Adrenal gland (tissue), 12 donors: ENCODE measurements around the gene ST6GALNAC6. TPM values are rescaled to one million over a fixed set of nuclear protein-coding genes. Genes with fewer than 3 reads are reported as not detected.
"Not testable (repeated sequence)": the region's sequence is repeated elsewhere in the genome, so short reads cannot be mapped to it uniquely, and the experiment has no call there.

Experiments used
- DNase-seq, 7 donors: peaks; one replicate each; pipeline ENCODE4 v3.0.0-alpha.2; 2019 to 2020
- H3K27ac ChIP-seq, 5 donors: fragments of 200-600 bp; sonication (generic) in 4 of 5; 1 replicate in 3 of 5; 2 replicates in 2 of 5; pipeline versions ENCODE4 v1.5.1 to v1.8.0; 2016 to 2020; ENCODE audit warnings: mild to moderate bottlenecking in 1 of 5
- H3K27me3 ChIP-seq: fragments of 200-600 bp; 2 replicates; pipeline ENCODE4 v1.8.0; 2021
- H3K36me3 ChIP-seq, 2 donors: fragments of 200-600 bp; replicated peaks in 1 of 2; 1 replicate in 1 of 2; 2 replicates in 1 of 2; pipeline versions ENCODE4 v1.5.1 to v1.8.0; 2018 to 2022
- H3K4me1 ChIP-seq, 2 donors: fragments of 200-600 bp; replicated peaks in 1 of 2; 1 replicate in 1 of 2; 2 replicates in 1 of 2; pipeline versions ENCODE4 v1.5.1 to v1.8.0; 2018 to 2021
- H3K4me3 ChIP-seq, 4 donors: fragments of 200-600 bp; sonication (generic) in 3 of 4; one replicate each; pipeline ENCODE4 v1.5.1; 2016 to 2018
- H3K9me3 ChIP-seq, 3 donors: fragments of 200-600 bp; sonication (generic) in 1 of 3; replicated peaks in 1 of 3; 1 replicate in 2 of 3; 2 replicates in 1 of 3; pipeline versions ENCODE4 v1.5.1 to v1.8.0; 2016 to 2021
- POLR2A ChIP-seq, 2 donors: fragments of 450-650 bp; IDR thresholded peaks; one replicate each; pipeline ENCODE4 v1.6.1; 2017; ENCODE audit warnings: antibody characterized with exemption in 2 of 2, mild to moderate bottlenecking in 2 of 2, moderate library complexity in 1 of 2
- WGBS, 4 donors: extraction: QIAGEN DNeasy Blood & Tissue Kit in 2 of 4; methylation state at CpG; one replicate each; pipeline versions ENCODE4 v1.1.5 to v1.1.7; 2013 to 2017; 5-methylcytosine and 5-hydroxymethylcytosine counted together
- intact Hi-C, 2 donors: fragments of 100-400 bp; cut with DNase I; formaldehyde crosslinking; loops; one replicate each; pipeline versions ENCODE4 v1.14.1 to v1.15.0; 2022 to 2023
- polyA plus RNA-seq, 3 donors: library from polyadenylated mRNA; stranded (reverse); fragments of 200-250 nt in 2 of 3; fragments of 350-450 nt in 1 of 3; fragmentation: Illumina TruSeq in 1 of 3; extraction: RNeasy Lipid Tissue Mini Kit (QIAGEN cat#74804) in 1 of 3; gene quantifications; one replicate each; pipeline ENCODE4 v1.2.3, GENCODE V29; 2013 to 2014
- total RNA-seq, 9 donors: library from RNA; depleted of rRNA in 4 of 9; stranded (reverse); fragments of >200 nt in 4 of 9; fragments of 120-200 nt in 1 of 9; fragmentation: NEBNext Ultra II Directional in 1 of 9; extraction: Animal tissue kit (Norgen Biotek cat#: 25700) in 1 of 9; gene quantifications; one replicate each; pipeline versions ENCODE4 v1.1.0 to v1.2.4, GENCODE V29; 2013 to 2023
- TF ChIP-seq, protein P1 (sequence below), 6 experiments: fragments of 450-650 bp in 4 of 6; fragments of 200-600 bp in 2 of 6; sonication (generic) in 1 of 6; IDR thresholded peaks; 1 replicate in 5 of 6; 2 replicates in 1 of 6; pipeline versions ENCODE4 v1.5.1 to v1.8.0; 2016 to 2021; ENCODE audit warnings: antibody characterized with exemption in 6 of 6, mild to moderate bottlenecking in 2 of 6, moderate library complexity in 1 of 6
- donor health status: healthy with polysubstance abuse.
- donor health status: Bipolar disorder and iron deficiency.
- donor health status: DM: yes; HTN: yes; CAD: no.
- donor health status: DM: no; HTN: no; CAD: no.
- donor health status: DM: no; HTN: no; CAD: no.
- donor health status: DM: yes; HTN: yes; CAD: no.

ST6GALNAC6 gene
- total and polyA plus RNA-seq, 12 donors, result 26.7 to 129 (median 53.2) TPM

DNA sequence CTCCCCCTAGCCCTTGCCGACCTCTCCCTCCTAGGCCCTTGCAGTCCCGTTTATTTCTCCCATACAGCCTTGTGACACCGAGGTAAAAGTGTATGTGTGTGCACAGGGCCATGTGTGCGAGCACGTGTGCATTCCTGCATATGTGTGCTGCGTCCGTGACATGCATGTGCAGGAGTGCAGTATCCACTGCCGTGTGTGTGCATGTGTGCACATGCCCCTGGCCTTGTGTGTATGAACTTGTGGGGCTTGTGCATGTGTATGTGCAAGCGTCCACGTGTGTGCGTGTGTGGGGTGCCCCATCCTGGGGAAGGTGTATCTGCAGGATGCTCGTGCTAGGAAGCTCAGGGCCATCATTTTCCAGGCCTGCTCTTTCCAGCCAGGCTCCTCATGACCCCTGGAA is 28.5 kb downstream of the ST6GALNAC6 start:
- Histone ChIP-seq H3K4me3 (no peak overlapping the region), H3K9me3 (no peaks in the 10 kb centered on the region), H3K27ac (no peak overlapping the region), H3K36me3 (peaks cover 0 to 29% of the 10 kb centered on the region in 2 donors), H3K4me1 (peaks cover 7 to 22% of the 10 kb centered on the region in 2 donors), H3K27me3 (no peaks in the 10 kb centered on the region)
- 80 to 91% (median 86%) methylated on average over 7 to 12 of the region's 12 CpGs for WGBS, 4 donors
- intact Hi-C loops, result loop anchor here in 1 of 2 donors (5.0 kb wide), 2 partner anchors 36 to 129 kb away; no protein-coding TSS in a partner anchor
- TF ChIP-seq, protein P1, sequence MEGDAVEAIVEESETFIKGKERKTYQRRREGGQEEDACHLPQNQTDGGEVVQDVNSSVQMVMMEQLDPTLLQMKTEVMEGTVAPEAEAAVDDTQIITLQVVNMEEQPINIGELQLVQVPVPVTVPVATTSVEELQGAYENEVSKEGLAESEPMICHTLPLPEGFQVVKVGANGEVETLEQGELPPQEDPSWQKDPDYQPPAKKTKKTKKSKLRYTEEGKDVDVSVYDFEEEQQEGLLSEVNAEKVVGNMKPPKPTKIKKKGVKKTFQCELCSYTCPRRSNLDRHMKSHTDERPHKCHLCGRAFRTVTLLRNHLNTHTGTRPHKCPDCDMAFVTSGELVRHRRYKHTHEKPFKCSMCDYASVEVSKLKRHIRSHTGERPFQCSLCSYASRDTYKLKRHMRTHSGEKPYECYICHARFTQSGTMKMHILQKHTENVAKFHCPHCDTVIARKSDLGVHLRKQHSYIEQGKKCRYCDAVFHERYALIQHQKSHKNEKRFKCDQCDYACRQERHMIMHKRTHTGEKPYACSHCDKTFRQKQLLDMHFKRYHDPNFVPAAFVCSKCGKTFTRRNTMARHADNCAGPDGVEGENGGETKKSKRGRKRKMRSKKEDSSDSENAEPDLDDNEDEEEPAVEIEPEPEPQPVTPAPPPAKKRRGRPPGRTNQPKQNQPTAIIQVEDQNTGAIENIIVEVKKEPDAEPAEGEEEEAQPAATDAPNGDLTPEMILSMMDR (IDR thresholded peaks at IDR 0.05), result no peak
- TF ChIP-seq POLR2A (IDR thresholded peaks at IDR 0.05), result no peak
- DNase-seq, result no peak

DNA sequence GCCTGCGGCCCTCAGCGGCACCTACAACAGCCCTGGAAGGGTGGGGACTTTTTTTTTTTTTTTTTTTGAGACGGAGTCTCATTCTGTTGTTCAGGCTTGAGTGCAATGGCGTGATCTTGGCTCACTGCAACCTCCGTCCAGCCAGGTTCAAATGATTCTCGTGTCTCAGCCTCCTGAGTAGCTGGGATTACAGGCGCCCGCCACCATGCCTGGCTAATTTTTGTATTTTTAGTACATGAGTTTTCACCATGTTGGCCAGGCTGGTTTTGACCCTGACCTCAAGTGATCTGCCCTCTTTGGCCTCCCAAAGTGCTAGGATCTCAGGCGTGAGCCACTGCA is 29.3 kb downstream of the ST6GALNAC6 start:
- intact Hi-C loops, result loop anchor here in 1 of 2 donors (5.0 kb wide), 2 partner anchors 37 to 128 kb away; no protein-coding TSS in a partner anchor
- peaks cover 7 to 17% of the 10 kb centered on the region in 2 donors for H3K4me1 ChIP-seq
- H3K27me3 ChIP-seq, H3K4me3 ChIP-seq, H3K9me3 ChIP-seq, DNase-seq, H3K27ac ChIP-seq: not testable (repeated sequence)
- TF ChIP-seq, protein P1 (IDR thresholded peaks at IDR 0.05), result peak in 1 of 6 experiments; percentile 2
- H3K36me3 ChIP-seq, result peaks cover 0 to 29% of the 10 kb centered on the region in 2 donors
- WGBS, 4 donors, result 63 to 77% (median 71%) methylated on average over 7 to 9 of the region's 9 CpGs

DNA sequence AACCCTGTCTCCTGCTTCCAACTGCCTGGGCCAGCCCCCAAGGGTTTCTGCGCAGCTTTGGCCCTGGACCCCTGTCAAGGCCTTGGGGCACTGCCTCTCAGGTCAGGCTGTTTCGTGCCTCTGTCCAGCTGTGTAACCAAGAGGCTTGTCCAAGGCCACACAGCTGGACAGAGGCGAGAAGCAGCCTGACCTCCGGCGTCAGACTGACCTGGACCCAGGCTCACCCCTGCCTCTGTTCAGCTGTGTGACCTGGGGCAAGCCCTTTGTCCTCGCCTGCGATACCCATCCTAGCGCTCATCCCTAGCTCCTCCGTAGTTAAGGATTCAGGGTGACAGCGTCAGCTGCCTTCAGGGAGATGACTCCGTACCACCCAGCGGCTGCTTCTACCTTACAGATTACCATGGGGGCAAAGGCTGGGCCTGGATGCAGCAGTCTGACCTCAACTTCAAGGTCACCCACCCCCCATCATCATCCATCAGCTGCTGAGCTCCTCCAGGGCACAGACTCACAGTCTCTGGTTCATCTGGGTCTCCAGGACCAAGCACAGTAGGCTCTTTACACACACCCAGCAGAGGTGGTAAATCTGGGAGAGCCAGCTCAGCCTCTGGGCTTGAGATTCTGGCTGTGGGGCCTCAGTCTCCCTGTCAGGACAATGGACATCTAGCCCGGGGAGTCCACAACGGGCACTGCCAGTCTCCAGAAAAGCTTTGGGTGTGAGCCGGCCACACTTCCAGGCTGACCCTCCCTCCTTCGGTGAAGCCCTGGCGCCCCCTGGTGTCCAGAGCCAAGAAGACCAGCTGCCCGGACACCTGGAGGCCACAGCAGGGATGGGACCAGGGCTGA is 29.9 kb downstream of the ST6GALNAC6 start:
- Histone ChIP-seq H3K36me3 (peaks cover 0 to 29% of the 10 kb centered on the region in 2 donors), H3K4me1 (peaks cover 7 to 11% of the 10 kb centered on the region in 2 donors), H3K9me3 (no peaks in the 10 kb centered on the region), H3K4me3 (no peak overlapping the region), H3K27ac (peak overlapping the region in 1 of 5 donors; percentile 54), H3K27me3 (no peaks in the 10 kb centered on the region)
- DNase-seq, result peak; percentile 88 to 94 (median 90)
- intact Hi-C loops, result loop anchor here in 1 of 2 donors (5.0 kb wide), 2 partner anchors 38 to 127 kb away; no protein-coding TSS in a partner anchor
- WGBS, 4 donors, result 39 to 90% (median 58%) methylated on average over 6 to 18 of the region's 18 CpGs
- TF ChIP-seq, protein P1 (IDR thresholded peaks at IDR 0.05), result peak; percentile 71 to 98 (median 93)
- TF ChIP-seq POLR2A (IDR thresholded peaks at IDR 0.05), result no peak

DNA sequence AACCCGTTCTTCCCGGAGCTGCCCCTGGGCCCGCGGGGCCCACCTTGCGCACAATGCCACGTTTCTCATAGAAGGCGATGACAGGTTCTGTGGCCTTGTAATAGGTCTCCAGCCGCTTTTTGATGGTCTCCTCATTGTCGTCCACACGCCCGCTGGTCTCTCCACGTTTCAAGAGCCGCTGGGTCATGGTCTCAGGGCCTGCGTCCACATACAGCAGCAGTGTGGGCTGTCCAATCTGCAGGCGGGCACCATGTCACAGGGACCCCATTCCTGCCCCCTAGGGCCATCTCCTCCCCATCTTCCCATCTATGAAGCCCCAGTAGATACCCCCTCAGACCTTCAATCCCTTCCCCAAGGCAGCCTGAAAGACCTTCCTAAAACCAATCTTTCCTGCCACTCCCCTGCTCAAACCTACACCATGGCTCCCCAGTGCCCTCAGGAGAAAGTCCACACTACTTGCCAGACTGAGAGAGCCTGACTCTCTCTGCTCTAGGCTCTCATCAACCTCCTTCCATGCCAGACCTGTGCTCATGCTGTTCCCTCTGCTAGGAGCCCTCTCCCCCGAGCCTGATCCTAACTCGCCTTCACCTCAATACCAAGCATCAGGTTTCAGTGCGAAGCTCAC is 31.0 kb downstream of the ST6GALNAC6 start:
- 90 to 96% (median 94%) methylated on average over 13 to 18 of the region's 18 CpGs for WGBS, 4 donors
- TF ChIP-seq POLR2A (IDR thresholded peaks at IDR 0.05), result no peak
- TF ChIP-seq, protein P1 (IDR thresholded peaks at IDR 0.05), result no peak
- Histone ChIP-seq H3K27ac (peak overlapping the region in 1 of 5 donors; percentile 63), H3K27me3 (no peaks in the 10 kb centered on the region), H3K36me3 (peaks cover 0 to 29% of the 10 kb centered on the region in 2 donors), H3K4me1 (no peaks in the 10 kb centered on the region), H3K9me3 (no peaks in the 10 kb centered on the region), H3K4me3 (no peak overlapping the region)
- no peak for DNase-seq
- intact Hi-C loops, result no loop called here
